ENCODE data around the gene MYPN.
"Not testable (repeated sequence)": the region's sequence is repeated elsewhere in the genome, so short reads cannot be mapped to it uniquely, and the experiment has no call there.

MYPN gene

GRCh38 chr10:68235581-68235980 is 126.3 kb downstream of the MYPN start:
- no peak for DNase-seq

GRCh38 chr10:68237173-68237572 is 127.9 kb downstream of the MYPN start:
- no peak for DNase-seq

- DNase-seq, result no peak
Observed at GRCh38 chr10:68238371-68238770, 129.1 kb downstream of the MYPN start.

GRCh38 chr10:68239069-68239468 is 129.8 kb downstream of the MYPN start:
- no peak for DNase-seq

- DNase-seq, result no peak
Observed at GRCh38 chr10:68239596-68240150, 130.4 kb downstream of the MYPN start.

GRCh38 chr10:68242051-68242450 is 132.8 kb downstream of the MYPN start:
- peak; percentile 11 for DNase-seq

GRCh38 chr10:68246397-68246796 is 137.1 kb downstream of the MYPN start:
- not testable (repeated sequence) for DNase-seq

GRCh38 chr10:68247931-68248330 is 138.6 kb downstream of the MYPN start:
- no peak for DNase-seq

GRCh38 chr10:68249297-68249696 is 140.0 kb downstream of the MYPN start:
- DNase-seq, result no peak

- no peak for DNase-seq
Observed at GRCh38 chr10:68251151-68251550, 141.9 kb downstream of the MYPN start.

- DNase-seq, result no peak
Observed at GRCh38 chr10:68251625-68252495, 142.6 kb downstream of the MYPN start.

GRCh38 chr10:68253346-68253745 is 144.1 kb downstream of the MYPN start:
- no peak for DNase-seq

- DNase-seq, result no peak
Observed at GRCh38 chr10:68261132-68261856, 152.0 kb downstream of the MYPN start.
